Nephron (organoid): ENCODE measurements around the gene CUX1.

Source experiments
- H3K27ac Mint-ChIP-seq, 3 experiments: 2 replicates each; pipeline ENCODE4 v1.8.0; 2020; ENCODE audit warnings: mixed read lengths in 3 of 3, mild to moderate bottlenecking in 2 of 3, moderate library complexity in 1 of 3
- H3K27me3 Mint-ChIP-seq: 2 replicates; pipeline ENCODE4 v1.8.0; 2021; ENCODE audit warnings: low read depth, mild to moderate bottlenecking, moderate library complexity, mixed read lengths
- H3K36me3 Mint-ChIP-seq: 2 replicates; pipeline ENCODE4 v1.8.0; 2020; ENCODE audit warnings: low read depth, mixed read lengths
- H3K4me1 Mint-ChIP-seq: 2 replicates; pipeline ENCODE4 v1.8.0; 2020; ENCODE audit warnings: mixed read lengths
- H3K4me3 Mint-ChIP-seq, 3 experiments: 2 replicates each; pipeline ENCODE4 v1.8.0; 2020; ENCODE audit warnings: mild to moderate bottlenecking in 3 of 3, mixed read lengths in 3 of 3, moderate library complexity in 2 of 3
- H3K9me3 Mint-ChIP-seq: 2 replicates; pipeline ENCODE4 v1.8.0; 2020; ENCODE audit warnings: mixed read lengths
- CTCF ChIP-seq, 3 experiments: fragments of 200-600 bp; sonication (generic); IDR thresholded peaks; one replicate each; pipeline ENCODE4 v1.5.0; 2021; ENCODE audit warnings: antibody characterized with exemption in 3 of 3; ENCODE audit not compliant: unreplicated experiment in 3 of 3

The CUX1 gene

DNA sequence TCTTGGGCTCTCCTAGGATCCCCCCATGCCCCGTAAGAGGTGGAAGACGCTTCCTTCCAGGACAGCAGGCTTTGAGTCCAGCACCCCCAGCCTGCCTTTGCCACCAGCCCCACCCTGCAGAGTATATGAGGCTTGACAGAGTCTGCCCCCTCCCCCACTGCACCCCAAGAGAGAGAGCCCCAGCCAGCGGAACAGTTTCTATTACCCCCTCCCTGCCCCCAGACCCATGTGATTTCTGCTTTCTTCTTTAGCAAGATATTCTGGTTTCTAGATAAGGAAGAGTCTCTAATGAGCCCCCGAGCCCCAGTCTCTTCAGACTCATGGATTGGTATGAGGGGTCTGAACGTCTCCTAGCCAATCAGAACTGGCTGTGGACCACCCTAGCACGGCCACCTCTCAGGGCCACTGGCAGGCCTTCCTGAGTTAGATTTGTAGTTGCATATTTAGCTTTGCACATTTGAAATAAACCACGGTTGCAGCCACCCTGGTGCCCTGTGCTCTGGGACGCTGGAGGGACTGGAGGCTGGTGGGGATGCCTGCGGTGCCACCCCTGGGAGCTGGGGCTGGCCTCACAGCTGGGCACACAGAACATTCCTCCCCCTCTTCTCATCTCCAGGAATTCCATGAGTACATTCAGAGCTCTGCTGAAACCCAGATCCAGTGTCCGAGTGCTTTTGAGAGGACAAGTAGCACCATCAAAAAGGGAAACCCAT lies 466.2 kb downstream of the CUX1 start:
- Mint-ChIP-seq H3K4me3 (peak overlapping the region; percentile 55 to 88 (median 77)), H3K9me3 (no peaks in the 10 kb centered on the region), H3K4me1 (peaks cover 21% of the 10 kb centered on the region), H3K27me3 (no peaks in the 10 kb centered on the region), H3K36me3 (no peaks in the 10 kb centered on the region), H3K27ac (peak overlapping the region in 1 of 3 experiments; percentile 70)
- TF ChIP-seq CTCF (IDR thresholded peaks at IDR 0.05; ENCODE audit: unreplicated experiment in 3 of 3) = no peak

DNA sequence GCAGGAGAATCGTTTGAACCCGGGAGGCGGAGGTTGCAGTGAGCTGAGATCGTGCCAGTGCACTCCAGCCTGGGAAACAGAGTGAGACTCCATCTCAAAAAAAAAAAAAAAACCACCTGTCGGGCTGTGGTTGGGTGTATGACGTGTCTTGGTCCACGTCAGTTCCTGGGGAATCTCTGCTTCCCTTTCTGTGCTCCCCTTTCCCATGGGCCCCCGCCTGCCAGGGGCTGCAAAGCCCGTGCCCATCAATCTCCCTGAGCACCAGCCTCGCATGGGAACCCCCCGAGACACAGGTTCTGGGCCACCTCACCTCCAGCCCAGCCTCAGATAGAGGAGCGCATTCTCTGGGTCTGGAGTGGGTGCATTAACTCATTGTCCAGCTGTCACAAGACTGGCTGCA lies 467.0 kb downstream of the CUX1 start:
- Mint-ChIP-seq H3K4me3 (peak overlapping the region; percentile 81 to 89 (median 88)), H3K27me3 (peaks cover 1% of the 10 kb centered on the region), H3K9me3 (no peaks in the 10 kb centered on the region), H3K4me1 (peaks cover 22% of the 10 kb centered on the region), H3K27ac (no peak overlapping the region), H3K36me3 (no peaks in the 10 kb centered on the region)
- TF ChIP-seq CTCF (IDR thresholded peaks at IDR 0.05; ENCODE audit: unreplicated experiment in 3 of 3) = no peak

DNA sequence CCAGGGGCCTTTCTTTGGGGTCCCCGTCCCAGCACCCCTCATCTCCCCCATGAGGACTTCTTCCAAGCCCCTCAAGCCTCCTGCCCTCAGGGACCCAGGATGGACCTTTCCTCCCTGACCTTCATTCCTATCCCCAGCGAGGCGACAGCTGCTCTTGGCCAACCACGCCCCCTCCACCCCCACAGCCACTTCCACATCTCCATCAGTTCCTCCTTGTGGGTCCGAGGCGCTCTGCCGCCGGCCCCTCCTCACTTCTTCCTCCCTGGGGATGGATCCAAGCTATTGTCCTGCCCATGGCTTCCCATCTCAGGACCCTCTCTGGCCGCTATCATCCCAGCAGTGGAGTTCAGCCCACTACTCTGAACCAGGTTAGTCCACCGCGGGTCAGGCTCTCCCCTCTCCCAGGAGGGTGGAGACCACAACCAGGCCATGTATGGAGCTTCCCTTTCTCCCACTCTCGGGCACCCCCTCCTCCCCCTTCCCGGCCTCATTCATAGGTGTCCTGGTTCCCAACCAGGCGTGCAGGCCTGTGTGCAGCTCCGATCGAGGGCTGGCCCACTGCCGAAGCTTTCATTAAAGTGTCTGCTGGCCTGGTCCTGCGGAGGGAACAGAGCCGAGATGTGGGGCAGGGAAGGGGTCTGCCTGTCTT lies 467.6 kb downstream of the CUX1 start:
- H3K27me3 Mint-ChIP-seq = peaks cover 4% of the 10 kb centered on the region
- peak overlapping the region; percentile 81 to 89 (median 88) for H3K4me3 Mint-ChIP-seq
- no peaks in the 10 kb centered on the region for H3K36me3 Mint-ChIP-seq
- no peaks in the 10 kb centered on the region for H3K9me3 Mint-ChIP-seq
- H3K27ac Mint-ChIP-seq = peak overlapping the region; percentile 2 to 55 (median 30)
- TF ChIP-seq CTCF (IDR thresholded peaks at IDR 0.05; ENCODE audit: unreplicated experiment in 3 of 3) = no peak
- H3K4me1 Mint-ChIP-seq = peaks cover 22% of the 10 kb centered on the region

DNA sequence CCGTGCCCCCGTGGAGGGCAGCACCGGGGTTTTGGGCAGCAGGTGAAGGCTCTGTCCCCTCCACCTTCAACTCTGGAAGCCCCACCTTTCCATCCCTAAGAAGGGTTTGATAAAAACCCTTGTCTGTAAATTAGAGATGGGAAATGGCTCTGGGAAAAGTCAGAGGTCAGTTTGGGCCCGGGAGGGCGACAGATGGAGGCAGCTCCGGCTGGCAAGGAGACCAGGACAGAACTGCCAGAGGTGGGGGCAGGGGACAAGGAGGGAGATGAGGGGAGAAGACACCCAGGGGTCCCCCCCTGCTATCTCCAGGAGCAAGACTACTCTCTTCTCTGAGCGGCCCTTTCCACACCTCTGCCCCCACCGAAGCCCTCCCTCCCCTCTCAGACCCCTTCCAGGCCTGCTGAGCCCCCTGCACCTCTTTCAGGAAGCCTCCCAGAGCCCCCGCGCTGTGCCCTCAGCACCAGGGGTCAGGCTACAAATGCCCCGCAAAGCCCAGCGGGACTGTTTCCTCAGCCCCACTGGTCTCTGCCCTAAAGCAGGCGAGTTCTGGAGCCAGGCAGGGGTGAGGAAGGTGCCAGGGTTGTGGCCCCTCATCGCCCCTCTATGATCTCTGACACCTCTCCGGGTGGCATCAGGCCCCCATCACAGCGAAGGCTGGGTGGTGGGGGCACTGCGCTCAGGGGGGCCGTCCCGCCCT lies 468.3 kb downstream of the CUX1 start:
- Mint-ChIP-seq H3K27me3 (peaks cover 8% of the 10 kb centered on the region), H3K27ac (peak overlapping the region; percentile 2 to 55 (median 30)), H3K9me3 (no peaks in the 10 kb centered on the region), H3K36me3 (no peaks in the 10 kb centered on the region), H3K4me3 (peak overlapping the region; percentile 81 to 89 (median 88)), H3K4me1 (peaks cover 25% of the 10 kb centered on the region)
- TF ChIP-seq CTCF (IDR thresholded peaks at IDR 0.05; ENCODE audit: unreplicated experiment in 3 of 3) = no peak

- H3K27me3 Mint-ChIP-seq = peaks cover 11% of the 10 kb centered on the region
- H3K4me3 Mint-ChIP-seq = peak within 1 kb of the TSS; percentile 81 to 89 (median 88)
- H3K4me1 Mint-ChIP-seq = peaks cover 29% of the 10 kb centered on the region
- H3K9me3 Mint-ChIP-seq = no peaks in the 10 kb centered on the region
- peak within 1 kb of the TSS in 1 of 3 experiments; percentile 65 for H3K27ac Mint-ChIP-seq
- TF ChIP-seq CTCF (IDR thresholded peaks at IDR 0.05; ENCODE audit: unreplicated experiment in 3 of 3) = no peak
- H3K36me3 Mint-ChIP-seq = no peaks in the 10 kb centered on the region
Observed at GRCh38 chr7:102286237-102287110, 469.0 kb downstream of the CUX1 start, which contains the start of gene SH2B2. SH2B2 (plus strand) TSS chr7:102286868; CDS start chr7:102300551, 13,683 bp downstream.
